SIG-M5 (cell line): ENCODE measurements around the gene GUK1.
"Not testable (repeated sequence)": the region's sequence is repeated elsewhere in the genome, so short reads cannot be mapped to it uniquely, and the experiment has no call there.

Source experiments
- DNase-seq: peaks from one replicate; lab custom pipeline; 2025; lab: John Stamatoyannopoulos, UW

Gene GUK1

GRCh38 chr1:228177183-228177475 is 37.0 kb downstream of the GUK1 start:
- no peak for DNase-seq

DNA sequence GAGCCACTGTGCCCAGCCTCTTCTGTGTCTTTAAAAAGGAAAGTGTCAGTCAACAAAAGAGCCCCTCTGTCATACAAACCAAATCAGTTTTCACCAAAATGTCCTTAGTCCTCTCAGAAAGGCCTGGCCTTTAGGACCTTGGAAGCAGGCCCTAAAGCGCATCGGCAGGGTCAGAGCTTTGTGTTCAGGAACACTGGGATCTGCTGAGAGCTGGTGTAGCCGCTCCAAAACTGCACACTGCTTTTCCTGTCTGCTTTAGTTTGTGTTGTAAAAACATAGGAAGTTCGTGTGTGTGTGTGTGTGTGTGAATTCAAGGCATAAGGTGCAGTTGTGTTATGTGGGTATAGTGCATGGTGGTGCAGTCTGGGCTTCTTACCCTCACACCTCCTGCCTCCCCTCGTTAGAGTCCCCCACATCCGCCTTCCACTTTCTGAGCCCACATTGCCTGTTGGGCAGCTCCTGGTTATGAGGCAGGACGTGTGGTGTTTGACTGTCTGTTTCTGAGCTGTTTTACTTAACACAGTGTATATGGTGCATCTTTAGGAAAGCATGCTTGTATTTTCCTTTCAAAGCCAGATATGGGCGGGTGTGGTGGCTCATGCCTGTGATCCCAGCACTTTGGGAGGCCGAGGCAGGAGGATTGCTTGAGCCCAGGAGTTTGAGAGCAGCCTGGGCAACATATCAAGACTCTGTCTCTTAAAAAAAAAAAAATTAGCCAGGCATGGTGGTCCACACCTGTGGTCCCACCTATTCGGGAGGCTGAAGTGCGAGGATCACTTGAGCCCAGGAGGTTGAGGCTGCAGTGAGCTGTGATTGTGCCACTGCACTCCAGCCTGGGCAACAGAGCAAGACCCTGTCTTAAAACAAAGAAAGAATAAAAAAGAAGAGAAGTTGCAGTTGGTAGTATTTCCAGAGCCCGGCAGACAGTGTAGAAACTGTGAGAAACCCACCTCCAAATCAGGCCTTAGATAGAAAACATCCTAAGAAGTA is 37.9 kb downstream of the GUK1 start:
- no peak for DNase-seq

DNA sequence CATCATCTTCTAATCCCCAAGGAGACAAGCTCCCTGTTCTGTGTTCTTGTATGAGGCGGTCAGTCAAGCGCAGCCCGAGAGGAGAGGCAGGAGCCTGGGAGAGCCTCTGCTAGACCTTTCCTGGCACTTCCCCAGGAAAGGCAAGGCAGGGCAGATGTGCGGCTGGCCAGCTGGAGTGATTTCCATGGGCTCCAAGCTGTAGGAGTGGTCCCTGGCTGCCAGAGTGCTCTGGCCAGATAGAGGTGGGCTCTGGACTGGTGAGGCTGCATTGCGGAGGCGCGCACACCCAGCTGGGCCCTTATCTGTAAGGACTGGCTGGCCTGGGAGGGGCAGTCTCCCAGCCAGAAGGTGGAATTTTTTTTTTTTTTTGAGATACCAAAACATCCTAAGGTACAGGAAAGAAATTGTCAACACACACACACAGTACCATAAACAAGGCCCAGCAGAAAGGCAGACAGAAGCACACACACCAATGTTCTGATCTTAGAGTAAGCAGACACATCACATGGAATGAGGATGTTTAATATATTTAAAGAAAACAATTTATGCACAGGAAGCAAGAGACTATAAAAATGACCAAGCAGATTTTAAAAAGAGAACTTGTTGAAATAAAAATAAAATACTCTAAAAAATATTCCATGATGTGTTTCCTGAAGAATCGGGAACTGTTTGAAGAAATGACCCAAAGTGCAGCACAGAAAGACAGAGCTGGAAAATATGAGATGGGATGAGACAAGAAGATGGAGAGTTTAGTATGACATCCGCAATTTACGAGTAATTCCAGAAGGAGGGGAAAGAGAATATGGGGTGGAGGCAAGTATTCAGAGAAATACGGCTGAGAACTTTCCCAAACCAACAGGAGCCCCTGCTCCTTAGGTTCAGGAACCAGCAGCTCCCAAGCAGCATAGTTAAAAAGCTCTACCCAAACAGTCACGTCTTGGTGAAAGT is 38.9 kb downstream of the GUK1 start:
- DNase-seq = no peak

DNA sequence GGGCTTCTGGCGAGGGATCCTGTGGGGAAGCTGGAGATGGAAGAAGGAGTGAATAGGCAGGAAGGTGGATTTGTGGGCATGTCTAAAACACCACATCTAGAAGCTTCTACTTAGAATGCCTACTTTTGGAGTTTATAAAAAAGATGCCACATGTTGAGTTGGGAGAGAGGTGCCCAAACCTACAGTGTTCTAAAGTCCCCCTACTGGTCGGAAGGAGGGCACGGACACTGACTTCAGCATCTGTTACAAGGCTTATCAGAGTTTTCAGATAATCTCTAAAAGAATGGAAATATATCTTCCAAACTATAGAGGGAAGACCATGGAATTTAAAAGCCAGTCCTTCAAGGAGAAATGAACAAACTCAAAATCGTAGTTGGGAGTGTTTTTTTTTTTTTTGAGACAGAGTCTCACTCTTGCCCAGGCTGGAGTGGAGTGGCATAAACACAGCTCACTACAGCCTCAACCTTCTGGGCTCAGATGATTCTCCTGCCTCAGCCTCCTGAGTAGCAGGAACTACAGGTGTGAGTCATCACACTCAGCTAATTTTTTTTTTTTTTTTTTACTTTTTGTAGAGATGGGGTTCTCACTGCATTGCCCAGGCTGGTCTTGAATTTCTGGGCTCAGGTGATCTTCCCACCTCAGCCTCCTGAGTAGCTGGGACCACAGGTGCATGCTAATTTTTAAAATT is 40.3 kb downstream of the GUK1 start:
- DNase-seq = no peak

DNA sequence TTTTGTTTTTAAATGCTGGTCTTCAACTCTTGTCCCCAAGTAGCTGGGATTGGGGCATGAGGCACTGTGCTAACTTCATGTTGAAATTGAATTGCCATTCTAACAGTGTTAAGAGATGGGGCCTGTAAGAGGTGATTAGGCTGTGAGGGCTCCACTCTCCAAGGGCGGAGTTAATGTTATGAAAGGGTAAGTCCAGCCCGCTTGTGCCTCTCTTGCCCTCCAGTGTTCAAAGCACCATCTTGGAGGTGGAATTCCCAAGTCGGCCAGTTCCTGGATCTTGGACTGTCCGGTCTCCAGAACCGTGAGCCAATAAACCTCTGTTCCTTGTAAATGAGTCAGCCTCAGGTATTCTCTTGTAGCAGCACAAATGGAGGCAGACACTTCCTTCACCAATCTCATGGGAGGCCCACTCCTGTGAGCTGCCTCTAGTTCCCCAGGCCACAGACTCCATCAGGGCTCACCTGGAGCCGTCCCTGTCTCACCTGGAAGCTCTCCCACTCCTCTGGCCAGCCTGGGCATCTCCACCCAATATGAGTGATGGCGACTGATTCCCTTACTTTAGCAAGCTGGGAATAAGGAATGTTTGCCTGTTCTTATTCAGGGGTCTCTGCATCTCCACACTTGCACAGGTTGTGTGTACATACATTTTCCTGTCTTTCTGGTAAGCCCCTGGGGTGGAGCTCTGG is 41.0 kb downstream of the GUK1 start:
- no peak for DNase-seq

- no peak for DNase-seq
Observed at GRCh38 chr1:228181645-228182034, 41.6 kb downstream of the GUK1 start.

GRCh38 chr1:228182296-228183030 is 42.4 kb downstream of the GUK1 start:
- no peak for DNase-seq

DNA sequence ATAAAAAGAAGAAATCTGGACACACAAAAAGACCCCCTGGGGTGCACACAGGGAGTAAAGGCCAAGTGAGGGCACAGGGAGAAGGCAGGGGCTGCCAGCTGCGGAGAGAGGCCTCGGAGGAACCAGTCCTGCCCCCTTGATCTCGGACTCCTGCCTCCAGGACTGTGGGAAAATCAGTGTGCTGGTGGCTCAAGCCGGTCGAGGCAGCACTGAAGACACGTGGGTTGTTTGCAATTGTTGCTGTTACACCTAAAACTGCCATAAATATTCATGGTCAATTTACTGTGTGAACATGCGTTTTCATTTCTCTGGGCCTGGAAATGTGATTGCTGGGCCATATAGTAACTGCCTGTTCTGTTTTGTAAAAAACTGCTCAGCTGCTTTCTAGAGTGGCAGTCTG is 44.1 kb downstream of the GUK1 start:
- no peak for DNase-seq

GRCh38 chr1:228185641-228185965 is 45.5 kb downstream of the GUK1 start:
- no peak for DNase-seq

- not testable (repeated sequence) for DNase-seq
Observed at GRCh38 chr1:228188249-228188648, 48.2 kb downstream of the GUK1 start.

GRCh38 chr1:228190182-228190581 is 50.1 kb downstream of the GUK1 start:
- DNase-seq = no peak

DNA sequence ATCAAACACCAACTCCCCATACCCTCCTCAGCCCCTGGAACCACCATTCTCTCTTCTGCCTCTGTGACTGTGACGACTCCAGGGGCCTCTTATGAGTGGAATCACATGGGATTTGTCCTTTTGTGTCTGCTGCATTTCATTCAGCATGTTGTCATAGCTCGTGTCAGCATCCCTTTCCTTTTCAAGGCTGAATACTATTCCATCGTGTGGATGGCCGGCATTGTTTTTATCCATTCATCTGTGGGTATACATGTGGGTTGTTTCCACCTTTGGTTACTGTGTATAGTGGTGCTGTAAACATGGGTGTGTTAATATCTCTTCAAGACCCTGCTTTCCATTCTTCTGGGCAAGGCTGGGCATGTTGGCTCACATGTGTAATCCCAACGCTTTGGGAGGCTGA is 50.7 kb downstream of the GUK1 start:
- no peak for DNase-seq

- DNase-seq = no peak
Observed at GRCh38 chr1:228194436-228194835, 54.4 kb downstream of the GUK1 start.

- no peak for DNase-seq
Observed at GRCh38 chr1:228194921-228195812, 55.1 kb downstream of the GUK1 start.

- no peak for DNase-seq
Observed at GRCh38 chr1:228197555-228198147, 57.6 kb downstream of the GUK1 start.
